NCI-H748 treated with DMSO at 0.1 percent for 48 hours (cell line): ENCODE measurements around the gene CLEC9A.

ENCODE experiments used
- DNase-seq: peaks from one replicate; lab custom pipeline; 2025; lab: John Stamatoyannopoulos, UW

CLEC9A gene

GRCh38 chr12:10067264-10067663, 36.8 kb downstream of the CLEC9A start:
- no peak for DNase-seq

GRCh38 chr12:10067942-10068341, 37.5 kb downstream of the CLEC9A start:
- no peak for DNase-seq

- DNase-seq: no peak
Observed at GRCh38 chr12:10068644-10069043, 38.2 kb downstream of the CLEC9A start.

GRCh38 chr12:10069099-10069498, 38.6 kb downstream of the CLEC9A start:
- no peak for DNase-seq

- DNase-seq: no peak
Observed at GRCh38 chr12:10069976-10070375, 39.5 kb downstream of the CLEC9A start.

- no peak for DNase-seq
Observed at GRCh38 chr12:10070380-10070779, 39.9 kb downstream of the CLEC9A start.

- DNase-seq: no peak
Observed at GRCh38 chr12:10072131-10072530, 41.6 kb downstream of the CLEC9A start.

GRCh38 chr12:10073261-10073660, 42.8 kb downstream of the CLEC9A start:
- DNase-seq: no peak

GRCh38 chr12:10075451-10075850, 45.0 kb downstream of the CLEC9A start:
- DNase-seq: no peak

GRCh38 chr12:10082117-10082874, 51.8 kb downstream of the CLEC9A start:
- DNase-seq: no peak

GRCh38 chr12:10084733-10085132, 54.3 kb downstream of the CLEC9A start:
- no peak for DNase-seq

- DNase-seq: no peak
Observed at GRCh38 chr12:10086387-10086786, 55.9 kb downstream of the CLEC9A start.

- DNase-seq: no peak
Observed at GRCh38 chr12:10088031-10088430, 57.5 kb downstream of the CLEC9A start.

GRCh38 chr12:10088955-10089900, 58.7 kb downstream of the CLEC9A start:
- DNase-seq: no peak

GRCh38 chr12:10094646-10095395, 64.3 kb downstream of the CLEC9A start:
- no peak for DNase-seq

GRCh38 chr12:10095971-10096370, 65.5 kb downstream of the CLEC9A start:
- no peak for DNase-seq

GRCh38 chr12:10097521-10097920, 67.0 kb downstream of the CLEC9A start:
- no peak for DNase-seq

- DNase-seq: no peak
Observed at GRCh38 chr12:10098791-10099190, 68.3 kb downstream of the CLEC9A start, which contains the start of gene CLEC1A. CLEC1A (minus strand) TSS chr12:10098985; CDS start chr12:10098922, 63 bp downstream.

GRCh38 chr12:10101042-10101579, 70.6 kb downstream of the CLEC9A start:
- DNase-seq: no peak

GRCh38 chr12:10101648-10102220, 71.3 kb downstream of the CLEC9A start:
- no peak for DNase-seq

GRCh38 chr12:10102322-10102721, 71.8 kb downstream of the CLEC9A start:
- no peak for DNase-seq
